OCI-LY3 (cell line): ENCODE measurements around the gene TMEM240.

Source experiments
- CTCF ChIP-seq: fragments of 200-600, 300-600 bp; sonication (generic); IDR thresholded peaks from 2 replicates; pipeline ENCODE4 v1.5.1; 2014; ENCODE audit warnings: antibody characterized with exemption, low read length, low read depth
- EZH2phosphoT487 ChIP-seq: fragments of 200-600 bp; shearing (Covaris generic); IDR thresholded peaks from 2 replicates; pipeline ENCODE4 v1.6.1; 2018; ENCODE audit warnings: antibody characterized with exemption, mixed run types, low read depth

GRCh38 chr1:1534401-1535154 lies 5.8 kb downstream of the TMEM240 start:
- TF ChIP-seq CTCF (no peak), EZH2phosphoT487 (no peak)
